Mesangial cell (primary cell): Measurements from ENCODE around the gene ITGB2. TPM values are rescaled to one million over a fixed set of nuclear protein-coding genes. Genes with fewer than 3 reads are reported as not detected.

Source experiments
- total RNA-seq: library from RNA; depleted of rRNA; stranded (reverse); fragments of >200 nt; gene quantifications from 2 replicates; pipeline ENCODE4 v1.2.3, GENCODE V29; 2015

ITGB2 gene
- total RNA-seq: 2.2 TPM in 1 of 2 replicates, not detected in the other

DNA sequence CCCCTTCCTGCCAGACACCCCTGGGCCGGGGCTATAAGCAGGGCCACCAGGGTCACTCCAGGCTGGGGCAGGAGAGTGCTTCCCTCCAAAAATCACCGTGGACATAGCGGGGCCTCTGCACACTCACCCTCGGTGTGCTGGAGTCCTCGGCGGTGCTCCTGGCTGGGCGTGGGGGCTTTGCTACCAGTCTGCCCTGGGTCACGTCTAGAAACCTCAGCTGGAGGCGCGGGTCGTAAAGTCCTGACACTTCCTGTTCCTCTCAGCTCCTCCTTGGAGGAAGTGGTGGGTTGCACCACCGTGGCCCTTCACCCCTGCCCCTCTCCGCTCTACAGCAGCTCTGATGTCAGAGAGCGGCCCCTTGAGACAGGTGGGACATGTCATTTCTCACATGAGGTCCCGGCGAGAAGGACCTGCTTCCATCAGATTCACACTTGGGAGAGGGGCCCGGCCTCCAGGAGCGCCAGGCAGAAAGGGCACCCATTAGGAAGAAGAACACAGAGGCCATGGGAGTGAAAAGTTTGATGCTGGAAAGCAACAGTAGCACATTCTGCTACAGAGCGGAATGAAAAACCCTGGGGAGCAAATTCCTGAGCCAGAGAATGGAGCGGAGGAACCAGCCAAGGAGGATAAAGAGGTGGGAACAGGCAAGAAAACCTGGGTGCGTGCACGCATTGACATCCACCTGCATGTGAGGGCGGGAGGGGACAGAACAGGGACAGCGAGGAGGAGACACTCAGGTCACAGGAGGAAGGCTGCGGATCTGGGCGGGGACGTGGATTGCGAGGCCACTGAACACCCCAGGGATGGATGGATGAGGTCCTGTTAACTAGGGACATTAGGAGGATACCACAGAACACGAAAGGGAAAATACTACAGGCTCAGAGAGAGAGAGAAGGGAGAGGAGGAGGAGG, at the start of gene ITGB2:
Gene ITGB2 (minus strand): TSS at position 206 of the 911 bp plus-strand sequence. CDS start 10,117 bp downstream, outside the sequence.

DNA sequence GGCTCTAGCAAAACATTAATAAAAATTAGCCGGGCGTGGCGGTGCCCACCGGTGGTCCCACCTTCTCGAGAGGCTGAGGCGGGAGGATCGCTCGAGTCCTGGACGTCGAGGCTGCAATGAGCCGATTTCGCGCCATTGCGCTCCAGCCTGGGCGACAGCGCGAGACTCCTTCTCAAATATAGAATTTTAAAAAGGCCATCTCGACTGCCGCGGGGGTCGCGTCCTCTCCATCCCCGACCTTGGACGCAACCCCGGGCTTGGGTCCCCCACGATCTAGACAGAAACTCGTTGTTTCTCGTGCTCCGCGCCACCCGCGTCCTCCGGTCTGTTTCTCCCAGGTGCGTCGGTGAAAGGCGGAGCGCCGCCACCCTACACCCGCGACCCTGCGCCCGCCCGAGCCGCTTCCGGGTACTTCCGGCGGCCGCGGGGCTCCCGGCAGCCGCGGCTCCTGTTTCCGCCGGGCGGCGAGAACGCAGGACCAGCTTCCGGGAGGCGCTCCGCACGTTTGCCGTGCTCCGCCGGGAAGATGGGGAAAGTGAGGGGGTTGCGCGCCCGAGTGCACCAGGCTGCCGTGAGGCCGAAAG, 18.9 kb upstream of the ITGB2 start, which contains the start of gene SLX9:
Gene SLX9 (plus strand): TSS at position 498 of the 584 bp plus-strand sequence. CDS start 29 bp downstream, at position 527.

DNA sequence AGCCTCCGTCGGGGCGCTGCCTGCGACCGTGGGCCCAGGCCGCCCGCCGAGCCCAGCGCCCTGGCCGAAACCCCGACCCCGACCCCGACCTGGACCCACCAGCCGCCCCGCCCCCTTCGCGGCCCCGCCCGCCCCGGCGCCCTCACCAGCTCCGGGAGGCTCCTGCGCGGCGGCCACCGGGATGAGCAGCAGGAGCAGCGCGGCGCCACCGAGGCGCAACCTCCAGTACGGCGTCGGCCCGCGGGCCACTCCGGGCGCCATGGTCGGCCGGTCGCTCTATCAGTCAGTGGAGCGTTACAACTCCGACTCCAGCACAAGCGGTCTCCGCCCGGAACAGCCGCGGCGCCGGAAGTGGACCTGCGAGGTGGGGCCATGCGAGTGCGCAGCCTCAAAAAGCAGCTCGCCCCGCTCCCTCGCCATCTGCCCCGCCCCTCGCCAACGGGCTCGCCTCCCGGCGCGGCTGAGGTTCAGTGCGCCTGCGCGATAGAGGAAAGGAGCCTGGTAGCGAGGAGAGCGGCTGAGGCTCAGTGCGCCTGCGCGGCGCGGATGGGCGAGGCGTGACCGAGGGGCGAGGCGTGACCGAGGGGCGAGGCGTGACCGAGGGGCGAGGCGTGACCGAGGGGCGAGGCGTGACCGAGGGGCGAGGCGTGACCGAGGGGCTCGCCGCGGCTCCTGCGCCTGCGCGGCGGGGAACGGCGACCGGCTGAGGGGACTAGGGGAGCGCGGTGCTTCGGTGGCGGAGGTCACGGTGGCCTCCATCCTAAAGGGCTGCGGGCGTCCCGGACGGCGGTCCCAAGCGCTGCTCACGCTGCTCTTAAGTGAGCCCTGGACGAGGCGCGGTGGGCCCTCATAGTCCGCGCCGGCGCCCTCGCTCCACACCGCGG, 47.1 kb downstream of the ITGB2 start, which contains the start of gene PTTG1IP:
Gene PTTG1IP (minus strand): TSS at position 335 of the 884 bp plus-strand sequence. CDS start 74 bp downstream, at position 261.

Other genes with a start within 250 kb of the ITGB2 start
- not detected in 2 replicates for gene KRTAP12-1, start 238.7 kb downstream of the ITGB2 start, total RNA-seq
- gene KRTAP10-12, start 223.7 kb downstream of the ITGB2 start, total RNA-seq: not detected in 2 replicates
- not detected in 2 replicates for gene TSPEAR, start 209.3 kb downstream of the ITGB2 start, total RNA-seq
- 32.1 and 38.8 TPM in 2 replicates for gene UBE2G2, start 119.1 kb downstream of the ITGB2 start, total RNA-seq
- 51.8 and 69.6 TPM in 2 replicates for gene SUMO3, start 102.8 kb downstream of the ITGB2 start, total RNA-seq
- 213 and 304 TPM in 2 replicates for gene PTTG1IP, start 47.2 kb downstream of the ITGB2 start, total RNA-seq
- 15.2 and 21.3 TPM in 2 replicates for gene SLX9, start 19.1 kb upstream of the ITGB2 start, total RNA-seq
- gene ADARB1, start 153.7 kb upstream of the ITGB2 start, total RNA-seq: 3.6 and 8.9 TPM in 2 replicates